HL-60 (cell line): Measurements from ENCODE around the gene MARCO.

Experiments
- CTCF ChIP-seq: IDR thresholded peaks from one replicate; pipeline ENCODE4 v1.5.1; 2011; ENCODE audit warnings: low read length, control low read depth, inconsistent platforms; ENCODE audit not compliant: insufficient read depth
- POLR2AphosphoS5 ChIP-seq: IDR thresholded peaks from 2 replicates; pipeline ENCODE4 v1.6.1; 2012; ENCODE audit warnings: low read depth

GRCh38 chr2:118968961-118969733, 27.2 kb downstream of the MARCO start:
- TF ChIP-seq CTCF (no peak), POLR2AphosphoS5 (no peak)
